Esophagus squamous epithelium (tissue), 4 donors: ENCODE measurements around the gene SUV39H1.

Experiments used
- CTCF ChIP-seq, 6 experiments: fragments of 450-650 bp in 4 of 6; fragments of 200-600 bp in 2 of 6; sonication (generic) in 2 of 6; IDR thresholded peaks; one replicate each; pipeline ENCODE4 v1.5.1; 2016 to 2019; ENCODE audit warnings: antibody characterized with exemption in 6 of 6, mild to moderate bottlenecking in 4 of 6, moderate library complexity in 4 of 6
- POLR2A ChIP-seq, 4 donors: fragments of 450-650 bp; IDR thresholded peaks; one replicate each; pipeline ENCODE4 v1.6.1; 2017; ENCODE audit warnings: antibody characterized with exemption in 4 of 4, mild to moderate bottlenecking in 4 of 4, moderate library complexity in 3 of 4

GRCh38 chrX:48702032-48702431 is 5.5 kb downstream of the SUV39H1 start:
- TF ChIP-seq CTCF (IDR thresholded peaks at IDR 0.05) (no peak), POLR2A (IDR thresholded peaks at IDR 0.05) (no peak)
